Measurements from ENCODE around the gene RGS19.
A peak's percentile ranks its signal among the peaks of the same experiment; 100 is the strongest.
"Not testable (repeated sequence)": the region's sequence is repeated elsewhere in the genome, so short reads cannot be mapped to it uniquely, and the experiment has no call there.

The RGS19 gene

DNA sequence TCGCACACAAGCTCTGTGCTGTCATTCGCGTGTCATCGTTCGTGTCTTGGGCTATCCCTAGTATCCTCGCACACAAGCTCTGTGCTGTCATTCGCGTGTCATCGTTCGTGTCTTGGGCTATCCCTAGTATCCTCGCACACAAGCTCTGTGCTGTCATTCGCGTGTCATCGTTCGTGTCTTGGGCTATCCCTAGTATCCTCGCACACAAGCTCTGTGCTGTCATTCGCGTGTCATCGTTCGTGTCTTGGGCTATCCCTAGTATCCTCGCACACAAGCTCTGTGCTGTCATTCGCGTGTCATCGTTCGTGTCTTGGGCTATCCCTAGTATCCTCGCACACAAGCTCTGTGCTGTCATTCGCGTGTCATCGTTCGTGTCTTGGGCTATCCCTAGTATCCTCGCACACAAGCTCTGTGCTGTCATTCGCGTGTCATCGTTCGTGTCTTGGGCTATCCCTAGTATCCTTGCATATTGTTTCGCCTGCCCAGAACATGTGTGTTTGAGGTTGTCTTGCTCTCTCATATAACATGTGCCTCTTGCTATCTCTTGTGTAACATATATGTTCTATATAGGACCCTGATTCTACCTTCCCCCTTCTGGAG is 8.0 kb upstream of the RGS19 start:
- DNase-seq; H3K4me3 ChIP-seq (ENCODE audit: control insufficient read depth in 1 of 7, extremely low read depth in 1 of 7, insufficient read depth in 4 of 7, low read depth in 2 of 7, low read length in 6 of 7); H3K27ac ChIP-seq (ENCODE audit: insufficient read depth in 1 of 2, low read depth in 1 of 2, low read length in 2 of 2, poor library complexity in 1 of 2, severe bottlenecking in 2 of 2); POLR2A ChIA-PET; H3K27me3 ChIP-seq (replicated peaks in 2 of 5; ENCODE audit: control insufficient read depth in 4 of 5, insufficient read depth in 5 of 5, low read length in 4 of 5); H3K36me3 ChIP-seq (ENCODE audit: control insufficient read depth in 4 of 4, insufficient read depth in 4 of 4, low read length in 3 of 4): not testable (repeated sequence)
- peaks cover 0 to 11% (median 0%) of the 10 kb centered on the region in 5 experiments for H3K9me3 ChIP-seq (ENCODE audit: control extremely low read depth in 1 of 5, control insufficient read depth in 4 of 5, insufficient read depth in 2 of 5, low read depth in 1 of 5, low read length in 4 of 5)
- peaks cover 0 to 27% (median 23%) of the 10 kb centered on the region in 4 experiments for H3K4me1 ChIP-seq (ENCODE audit: control extremely low read depth in 1 of 4, control insufficient read depth in 4 of 4, insufficient read depth in 4 of 4, low read length in 3 of 4)
- WGBS (ENCODE audit: insufficient coverage) = no CpG with 5 or more reads among the region's 36 CpGs
- CTCF ChIA-PET = interaction anchor here (1.3 to 19.6 kb wide), 2 partner anchors 14 to 31 kb away, joined by 5 to 178 read pairs; no protein-coding TSS in a partner anchor

DNA sequence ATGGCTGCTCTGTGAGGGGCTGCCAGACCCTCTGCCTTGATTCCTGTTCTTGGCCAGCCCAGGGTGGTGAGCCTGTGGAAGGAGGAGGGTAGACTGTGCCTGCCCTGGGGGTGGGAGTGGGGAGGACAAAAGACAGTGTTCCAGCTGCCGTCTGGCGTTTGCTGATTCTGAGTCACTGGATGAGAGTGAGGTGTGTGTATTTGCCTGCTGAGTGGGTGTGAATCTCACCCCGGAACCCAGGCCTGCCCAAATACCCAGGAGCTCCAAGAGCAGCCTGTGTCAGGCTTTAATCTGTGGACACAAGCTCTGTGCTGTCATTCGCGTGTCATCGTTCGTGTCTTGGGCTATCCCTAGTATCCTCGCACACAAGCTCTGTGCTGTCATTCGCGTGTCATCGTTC is 7.5 kb upstream of the RGS19 start:
- no peak overlapping the region for H3K4me3 ChIP-seq (ENCODE audit: control insufficient read depth in 1 of 7, extremely low read depth in 1 of 7, insufficient read depth in 4 of 7, low read depth in 2 of 7, low read length in 6 of 7)
- H3K36me3 ChIP-seq (ENCODE audit: control insufficient read depth in 4 of 4, insufficient read depth in 4 of 4, low read length in 3 of 4) = peaks cover 0 to 2% (median 0%) of the 10 kb centered on the region in 4 experiments
- peaks cover 0 to 32% (median 28%) of the 10 kb centered on the region in 4 experiments for H3K4me1 ChIP-seq (ENCODE audit: control extremely low read depth in 1 of 4, control insufficient read depth in 4 of 4, insufficient read depth in 4 of 4, low read length in 3 of 4)
- H3K9me3 ChIP-seq (ENCODE audit: control extremely low read depth in 1 of 5, control insufficient read depth in 4 of 5, insufficient read depth in 2 of 5, low read depth in 1 of 5, low read length in 4 of 5) = peaks cover 0 to 11% (median 0%) of the 10 kb centered on the region in 5 experiments
- CTCF ChIA-PET = interaction anchor here (1.3 to 19.6 kb wide), 2 partner anchors 15 to 31 kb away, joined by 5 to 178 read pairs; no protein-coding TSS in a partner anchor
- POLR2A ChIA-PET = interaction anchor here (0.8 kb wide), 1 partner anchor 29 kb away, joined by 3 read pairs; no protein-coding TSS in a partner anchor
- H3K27me3 ChIP-seq (replicated peaks in 2 of 5; ENCODE audit: control insufficient read depth in 4 of 5, insufficient read depth in 5 of 5, low read length in 4 of 5) = no peaks in the 10 kb centered on the region
- H3K27ac ChIP-seq (ENCODE audit: insufficient read depth in 1 of 2, low read depth in 1 of 2, low read length in 2 of 2, poor library complexity in 1 of 2, severe bottlenecking in 2 of 2) = no peak overlapping the region
- WGBS (ENCODE audit: insufficient coverage) = 100% methylated on average over 3 of the region's 11 CpGs
- no peak for DNase-seq

DNA sequence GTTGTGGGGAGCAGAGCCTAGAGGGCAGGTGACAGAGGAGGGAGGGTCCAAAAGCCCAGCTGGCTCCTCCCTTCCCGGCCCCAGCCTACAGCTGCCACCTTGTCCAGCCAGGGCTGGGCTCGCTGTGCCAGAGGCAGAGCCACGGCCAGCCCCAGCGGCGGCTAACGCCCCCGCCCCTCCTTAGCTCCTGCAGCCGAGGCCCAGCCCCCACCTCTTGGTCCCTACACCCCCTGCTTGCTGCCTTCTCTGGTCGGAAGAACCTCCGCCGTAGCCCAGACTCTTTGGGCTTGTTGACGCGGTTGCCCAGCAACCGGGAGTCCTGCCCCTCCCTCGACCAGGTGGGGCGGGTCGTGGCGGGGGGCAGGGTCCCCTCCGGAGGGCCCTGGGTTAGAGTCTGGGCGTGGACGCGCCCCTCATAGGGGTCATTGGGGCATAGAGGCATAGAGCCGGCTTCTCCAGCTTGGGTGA is 5.4 kb upstream of the RGS19 start:
- H3K36me3 ChIP-seq (ENCODE audit: control insufficient read depth in 4 of 4, insufficient read depth in 4 of 4, low read length in 3 of 4) = peaks cover 0 to 2% (median 0%) of the 10 kb centered on the region in 4 experiments
- no peaks in the 10 kb centered on the region for H3K27me3 ChIP-seq (replicated peaks in 2 of 5; ENCODE audit: control insufficient read depth in 4 of 5, insufficient read depth in 5 of 5, low read length in 4 of 5)
- POLR2A ChIA-PET = no interaction called here
- peaks cover 0 to 11% (median 0%) of the 10 kb centered on the region in 5 experiments for H3K9me3 ChIP-seq (ENCODE audit: control extremely low read depth in 1 of 5, control insufficient read depth in 4 of 5, insufficient read depth in 2 of 5, low read depth in 1 of 5, low read length in 4 of 5)
- CTCF ChIA-PET = interaction anchor here (1.0 to 19.6 kb wide), 9 partner anchors 8 to 40 kb away, joined by 3 to 178 read pairs (median 10); partner anchors contain the start of genes NPBWR2 and TCEA2
- H3K4me1 ChIP-seq (ENCODE audit: control extremely low read depth in 1 of 4, control insufficient read depth in 4 of 4, insufficient read depth in 4 of 4, low read length in 3 of 4) = peaks cover 0 to 51% (median 46%) of the 10 kb centered on the region in 4 experiments
- peak in 2 of 3 donors; percentile 51 to 56 for DNase-seq
- WGBS (ENCODE audit: insufficient coverage) = 26% methylated on average over 13 of the region's 23 CpGs
- no peak overlapping the region for H3K27ac ChIP-seq (ENCODE audit: insufficient read depth in 1 of 2, low read depth in 1 of 2, low read length in 2 of 2, poor library complexity in 1 of 2, severe bottlenecking in 2 of 2)
- H3K4me3 ChIP-seq (ENCODE audit: control insufficient read depth in 1 of 7, extremely low read depth in 1 of 7, insufficient read depth in 4 of 7, low read depth in 2 of 7, low read length in 6 of 7) = peak overlapping the region in 4 of 7 experiments; percentile 25 to 83 (median 70)

DNA sequence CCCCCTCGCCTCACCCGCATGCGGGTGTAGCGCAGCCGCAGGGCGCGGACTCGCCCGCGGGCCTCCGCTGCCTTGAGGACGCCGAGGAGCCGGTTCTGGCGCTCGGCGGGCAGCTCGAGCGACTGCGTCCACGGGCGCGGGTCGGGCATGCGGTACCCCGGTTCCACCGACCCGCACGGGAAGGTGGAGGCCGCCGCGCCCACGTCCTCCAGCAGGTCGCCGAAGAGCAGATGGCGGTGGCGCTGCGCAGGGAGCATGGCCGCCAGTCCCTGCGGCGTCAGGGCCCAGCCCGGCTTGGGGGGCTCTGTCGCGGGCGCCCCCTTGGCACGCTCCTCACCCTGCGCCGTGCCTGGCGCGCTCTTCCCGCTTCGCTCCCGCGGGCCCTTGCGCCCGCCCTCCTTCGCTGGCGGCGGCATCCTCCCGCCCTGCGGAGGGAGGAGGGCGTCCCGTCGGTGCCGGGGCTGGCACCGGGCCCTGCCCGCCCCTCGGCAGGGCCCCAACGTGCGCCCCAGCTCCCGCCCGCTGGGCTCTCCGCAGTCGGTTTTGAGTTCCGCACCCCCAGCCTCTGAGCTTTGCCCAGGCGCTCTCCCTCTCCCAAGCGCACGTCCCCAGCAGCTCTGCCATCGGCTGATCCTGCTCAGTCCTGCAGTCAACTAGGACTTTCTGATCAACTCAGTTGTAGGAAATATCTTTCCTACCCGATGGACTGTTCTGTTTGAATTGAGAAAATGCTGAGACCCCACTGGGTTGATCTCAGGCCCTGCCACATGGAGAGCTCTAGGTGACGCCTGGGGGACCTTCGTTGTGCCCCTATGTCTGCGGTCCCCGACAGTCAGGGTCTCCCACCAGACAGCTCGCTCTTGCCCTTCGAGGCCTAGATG is 4.7 kb upstream of the RGS19 start, which contains the start of gene LKAAEAR1:
LKAAEAR1 (minus strand) TSS at position 595 of the 881 bp plus-strand sequence; CDS start at position 416, 179 bp downstream.
- DNase-seq = peak in 2 of 3 donors; percentile 48 to 55
- peak within 1 kb of the TSS in 1 of 2 experiments; percentile 25 for H3K27ac ChIP-seq (ENCODE audit: insufficient read depth in 1 of 2, low read depth in 1 of 2, low read length in 2 of 2, poor library complexity in 1 of 2, severe bottlenecking in 2 of 2)
- H3K36me3 ChIP-seq (ENCODE audit: control insufficient read depth in 4 of 4, insufficient read depth in 4 of 4, low read length in 3 of 4) = peaks cover 0 to 2% (median 0%) of the 10 kb centered on the region in 4 experiments
- CTCF ChIA-PET = interaction anchor here (0.9 to 19.6 kb wide), 15 partner anchors 9 to 104 kb away, joined by 3 to 178 read pairs (median 5); partner anchors contain the start of genes NPBWR2, PRPF6 and TCEA2
- POLR2A ChIA-PET = interaction anchor here (0.6 kb wide), 1 partner anchor 191 kb away, joined by 3 read pairs; no protein-coding TSS in a partner anchor
- H3K27me3 ChIP-seq (replicated peaks in 2 of 5; ENCODE audit: control insufficient read depth in 4 of 5, insufficient read depth in 5 of 5, low read length in 4 of 5) = no peaks in the 10 kb centered on the region
- peak within 1 kb of the TSS; percentile 37 to 83 (median 68) for H3K4me3 ChIP-seq (ENCODE audit: control insufficient read depth in 1 of 7, extremely low read depth in 1 of 7, insufficient read depth in 4 of 7, low read depth in 2 of 7, low read length in 6 of 7)
- peaks cover 0 to 53% (median 47%) of the 10 kb centered on the region in 4 experiments for H3K4me1 ChIP-seq (ENCODE audit: control extremely low read depth in 1 of 4, control insufficient read depth in 4 of 4, insufficient read depth in 4 of 4, low read length in 3 of 4)
- H3K9me3 ChIP-seq (ENCODE audit: control extremely low read depth in 1 of 5, control insufficient read depth in 4 of 5, insufficient read depth in 2 of 5, low read depth in 1 of 5, low read length in 4 of 5) = peaks cover 0 to 11% (median 0%) of the 10 kb centered on the region in 5 experiments
- WGBS (ENCODE audit: insufficient coverage) = under 1% methylated on average over 73 of the region's 86 CpGs

DNA sequence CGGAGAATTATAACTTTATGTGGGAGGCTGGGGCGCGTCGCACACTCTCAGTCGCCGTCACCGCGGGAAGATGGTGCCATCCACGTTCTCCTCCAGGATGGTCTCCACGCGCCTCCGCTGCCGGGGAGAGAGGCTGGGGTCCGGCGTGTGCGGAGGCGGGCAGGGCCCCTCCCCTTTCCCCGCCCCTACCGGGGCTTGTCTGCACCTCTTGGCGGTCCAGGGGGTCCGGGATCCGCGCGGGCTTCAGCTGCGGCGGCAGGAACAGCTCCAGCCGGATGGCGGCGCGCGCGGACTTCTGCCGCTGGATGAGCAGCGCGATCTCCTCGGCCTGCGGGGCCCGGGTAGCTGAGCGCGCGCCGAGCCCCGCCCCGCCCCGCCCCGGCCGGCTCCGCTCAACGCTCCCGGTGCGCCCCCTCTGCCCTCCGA is 4.1 kb upstream of the RGS19 start:
- WGBS (ENCODE audit: insufficient coverage) = 0% methylated on average over 39 of the region's 52 CpGs
- peaks cover 0 to 60% (median 53%) of the 10 kb centered on the region in 4 experiments for H3K4me1 ChIP-seq (ENCODE audit: control extremely low read depth in 1 of 4, control insufficient read depth in 4 of 4, insufficient read depth in 4 of 4, low read length in 3 of 4)
- H3K27ac ChIP-seq (ENCODE audit: insufficient read depth in 1 of 2, low read depth in 1 of 2, low read length in 2 of 2, poor library complexity in 1 of 2, severe bottlenecking in 2 of 2) = peak overlapping the region in 1 of 2 experiments; percentile 25
- H3K27me3 ChIP-seq (replicated peaks in 2 of 5; ENCODE audit: control insufficient read depth in 4 of 5, insufficient read depth in 5 of 5, low read length in 4 of 5) = no peaks in the 10 kb centered on the region
- H3K4me3 ChIP-seq (ENCODE audit: control insufficient read depth in 1 of 7, extremely low read depth in 1 of 7, insufficient read depth in 4 of 7, low read depth in 2 of 7, low read length in 6 of 7) = peak overlapping the region; percentile 37 to 83 (median 68)
- peak; percentile 80 to 87 (median 85) for DNase-seq
- POLR2A ChIA-PET = interaction anchor here (0.6 to 1.1 kb wide), 2 partner anchors 44 to 190 kb away, joined by 3 read pairs; no protein-coding TSS in a partner anchor
- peaks cover 0 to 2% (median 0%) of the 10 kb centered on the region in 4 experiments for H3K36me3 ChIP-seq (ENCODE audit: control insufficient read depth in 4 of 4, insufficient read depth in 4 of 4, low read length in 3 of 4)
- CTCF ChIA-PET = interaction anchor here (0.9 to 19.6 kb wide), 18 partner anchors 10 to 103 kb away, joined by 3 to 178 read pairs (median 6); partner anchors contain the start of genes NPBWR2, PRPF6 and TCEA2
- H3K9me3 ChIP-seq (ENCODE audit: control extremely low read depth in 1 of 5, control insufficient read depth in 4 of 5, insufficient read depth in 2 of 5, low read depth in 1 of 5, low read length in 4 of 5) = peaks cover 0 to 11% (median 0%) of the 10 kb centered on the region in 5 experiments

DNA sequence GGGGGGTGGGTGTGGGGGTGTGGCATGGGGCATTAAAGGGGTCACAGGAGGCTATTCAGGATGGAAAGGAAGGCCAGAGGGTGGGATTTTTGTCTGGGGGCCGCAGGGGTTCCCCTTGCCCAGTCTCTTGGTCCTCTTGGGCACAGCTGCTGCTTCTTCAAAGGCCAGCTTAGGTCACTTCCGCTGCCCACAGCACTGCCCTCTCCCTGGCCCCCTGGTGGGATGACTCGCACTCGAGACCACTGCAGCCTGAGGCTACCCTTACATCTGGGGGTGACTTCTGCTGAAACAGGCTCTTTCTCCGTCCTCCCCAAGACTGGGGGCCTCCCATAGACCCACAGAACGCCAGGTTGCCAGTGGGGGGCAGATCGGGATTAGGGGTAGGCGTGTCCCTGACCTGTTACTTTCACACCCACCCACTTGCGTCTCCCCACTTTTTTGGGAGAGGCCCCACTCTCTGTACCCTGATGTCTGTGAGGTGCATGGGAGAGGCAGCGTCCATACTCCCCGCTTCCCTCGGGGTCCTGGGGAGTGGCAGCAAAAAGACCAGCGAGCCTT is 3.6 kb upstream of the RGS19 start:
- H3K27me3 ChIP-seq (replicated peaks in 2 of 5; ENCODE audit: control insufficient read depth in 4 of 5, insufficient read depth in 5 of 5, low read length in 4 of 5) = no peaks in the 10 kb centered on the region
- ChIA-PET CTCF (interaction anchor here (0.7 to 19.6 kb wide), 15 partner anchors 10 to 102 kb away, joined by 3 to 178 read pairs (median 9); partner anchors contain the start of genes NPBWR2, PRPF6 and TCEA2), POLR2A (interaction anchor here (1.1 kb wide), 1 partner anchor 44 kb away, joined by 3 read pairs; no protein-coding TSS in a partner anchor)
- H3K4me3 ChIP-seq (ENCODE audit: control insufficient read depth in 1 of 7, extremely low read depth in 1 of 7, insufficient read depth in 4 of 7, low read depth in 2 of 7, low read length in 6 of 7) = peak overlapping the region; percentile 32 to 83 (median 68)
- peak in 1 of 3 donors; percentile 21 for DNase-seq
- peaks cover 0 to 9% (median 0%) of the 10 kb centered on the region in 5 experiments for H3K9me3 ChIP-seq (ENCODE audit: control extremely low read depth in 1 of 5, control insufficient read depth in 4 of 5, insufficient read depth in 2 of 5, low read depth in 1 of 5, low read length in 4 of 5)
- peak overlapping the region in 1 of 2 experiments; percentile 25 for H3K27ac ChIP-seq (ENCODE audit: insufficient read depth in 1 of 2, low read depth in 1 of 2, low read length in 2 of 2, poor library complexity in 1 of 2, severe bottlenecking in 2 of 2)
- peaks cover 0 to 2% (median 0%) of the 10 kb centered on the region in 4 experiments for H3K36me3 ChIP-seq (ENCODE audit: control insufficient read depth in 4 of 4, insufficient read depth in 4 of 4, low read length in 3 of 4)
- H3K4me1 ChIP-seq (ENCODE audit: control extremely low read depth in 1 of 4, control insufficient read depth in 4 of 4, insufficient read depth in 4 of 4, low read length in 3 of 4) = peaks cover 0 to 65% (median 57%) of the 10 kb centered on the region in 4 experiments
- 6% methylated on average over 10 of the region's 13 CpGs for WGBS (ENCODE audit: insufficient coverage)
